ENCODE results near the gene SS18L1.

DNA sequence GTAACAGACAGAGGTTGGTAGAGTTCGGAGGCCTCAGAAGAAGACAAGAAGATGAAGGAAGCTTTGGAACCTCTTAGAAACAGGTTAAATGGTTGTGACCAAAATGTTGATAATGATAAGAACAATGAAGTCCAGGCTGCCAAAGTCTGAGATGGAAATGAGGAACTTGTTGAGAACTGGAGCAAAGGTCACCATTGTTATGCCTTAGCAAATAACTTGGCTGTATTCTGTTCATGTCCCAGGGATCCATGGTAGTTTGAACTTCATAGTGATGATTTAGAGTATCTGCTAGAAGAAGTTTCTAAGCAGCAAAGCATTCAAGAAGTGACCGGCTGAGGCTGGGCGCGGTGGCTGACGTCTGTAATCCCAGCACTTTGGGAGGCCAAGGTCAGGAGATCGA lies 32.4 kb upstream of the SS18L1 start:
- TF ChIP-seq EZH2phosphoT487 (IDR thresholded peaks at IDR 0.05; ENCODE audit: borderline replicate concordance, low read length) = no peak
- TF ChIP-seq EZH2 (IDR thresholded peaks at IDR 0.05; ENCODE audit: low read length, unreplicated experiment) = no peak
- TF ChIP-seq, protein P1, sequence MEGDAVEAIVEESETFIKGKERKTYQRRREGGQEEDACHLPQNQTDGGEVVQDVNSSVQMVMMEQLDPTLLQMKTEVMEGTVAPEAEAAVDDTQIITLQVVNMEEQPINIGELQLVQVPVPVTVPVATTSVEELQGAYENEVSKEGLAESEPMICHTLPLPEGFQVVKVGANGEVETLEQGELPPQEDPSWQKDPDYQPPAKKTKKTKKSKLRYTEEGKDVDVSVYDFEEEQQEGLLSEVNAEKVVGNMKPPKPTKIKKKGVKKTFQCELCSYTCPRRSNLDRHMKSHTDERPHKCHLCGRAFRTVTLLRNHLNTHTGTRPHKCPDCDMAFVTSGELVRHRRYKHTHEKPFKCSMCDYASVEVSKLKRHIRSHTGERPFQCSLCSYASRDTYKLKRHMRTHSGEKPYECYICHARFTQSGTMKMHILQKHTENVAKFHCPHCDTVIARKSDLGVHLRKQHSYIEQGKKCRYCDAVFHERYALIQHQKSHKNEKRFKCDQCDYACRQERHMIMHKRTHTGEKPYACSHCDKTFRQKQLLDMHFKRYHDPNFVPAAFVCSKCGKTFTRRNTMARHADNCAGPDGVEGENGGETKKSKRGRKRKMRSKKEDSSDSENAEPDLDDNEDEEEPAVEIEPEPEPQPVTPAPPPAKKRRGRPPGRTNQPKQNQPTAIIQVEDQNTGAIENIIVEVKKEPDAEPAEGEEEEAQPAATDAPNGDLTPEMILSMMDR (conservative IDR thresholded peaks at IDR 0.05; ENCODE audit: low read depth, low read length) = no peak
